Ovary (tissue), 9 donors: ENCODE measurements around the gene EFTUD2. TPM values are rescaled to one million over a fixed set of nuclear protein-coding genes. Genes with fewer than 3 reads are reported as not detected.

ENCODE experiments used
- DNase-seq, 5 donors: peaks; one replicate each; pipeline ENCODE4 v3.0.0-alpha.2; 2019 to 2020
- H3K27ac ChIP-seq, 2 donors: fragments of 200-600 bp; one replicate each; pipeline versions ENCODE4 v1.5.1 to v1.8.0; 2019 to 2022
- H3K27me3 ChIP-seq: fragments of 200-600 bp; one replicate; pipeline ENCODE4 v1.8.0; 2022
- H3K36me3 ChIP-seq: fragments of 200-600 bp; sonication (generic); one replicate; pipeline ENCODE4 v1.5.1; 2019
- H3K4me1 ChIP-seq: one replicate; pipeline ENCODE4 v1.8.1; 2013; ENCODE audit warnings: mild to moderate bottlenecking, moderate library complexity; ENCODE audit not compliant: insufficient read depth
- H3K4me3 ChIP-seq: fragments of 200-600 bp; sonication (generic); one replicate; pipeline ENCODE4 v1.5.1; 2017
- H3K9me3 ChIP-seq, 2 donors: fragments of 200-600 bp in 1 of 2; sonication (generic) in 1 of 2; one replicate each; pipeline versions ENCODE4 v1.5.1 to v1.8.1; 2013 to 2019; ENCODE audit warnings: mild to moderate bottlenecking in 1 of 2, moderate library complexity in 1 of 2
- CTCF ChIP-seq, 3 donors: fragments of 450-650 bp in 2 of 3; fragments of 200-600 bp in 1 of 3; IDR thresholded peaks; one replicate each; pipeline versions ENCODE4 v1.5.1 to v1.8.0; 2016 to 2022; ENCODE audit warnings: antibody characterized with exemption in 3 of 3, mild to moderate bottlenecking in 1 of 3
- EP300 ChIP-seq: sonication (generic); formaldehyde crosslinking; IDR thresholded peaks from one replicate; pipeline ENCODE4 v1.6.1; 2017; ENCODE audit warnings: antibody characterized with exemption
- POLR2A ChIP-seq: fragments of 450-650 bp; IDR thresholded peaks from one replicate; pipeline ENCODE4 v1.6.1; 2017; ENCODE audit warnings: antibody characterized with exemption, mild to moderate bottlenecking, moderate library complexity
- WGBS, 3 donors: extraction: QIAGEN DNeasy Blood & Tissue Kit in 1 of 3; methylation state at CpG; one replicate each; pipeline versions ENCODE4 v1.1.5 to v1.1.7; 2013 to 2017; 5-methylcytosine and 5-hydroxymethylcytosine counted together
- intact Hi-C, 4 donors: fragments of 100-400 bp; cut with DNase I; formaldehyde crosslinking; loops; one replicate each; pipeline versions ENCODE4 v1.11.0 to v1.15.1; 2022 to 2023
- polyA plus RNA-seq, 2 donors: library from polyadenylated mRNA; stranded (reverse); fragments of 200-250 nt in 1 of 2; fragments of 350-450 nt in 1 of 2; fragmentation: Illumina TruSeq in 1 of 2; extraction: RNeasy Lipid Tissue Mini Kit (QIAGEN cat#74804) in 1 of 2; gene quantifications; one replicate each; pipeline ENCODE4 v1.2.3, GENCODE V29; 2013 to 2014
- total RNA-seq, 7 donors: library from RNA; depleted of rRNA in 2 of 7; stranded (reverse); fragments of >200 nt in 2 of 7; fragmentation: NEBNext Ultra II Directional in 3 of 7; extraction: Animal tissue kit (Norgen Biotek cat#: 25700) in 3 of 7; gene quantifications; one replicate each; pipeline versions ENCODE4 v1.1.0 to v1.2.4, GENCODE V29; 2016 to 2023
- donor health status: DM: no; HTN: no; CAD: no; lungs with moderate emphysema.
- donor health status: DM: no; HTN: no; CAD: no.
- donor health status: Bipolar disorder and iron deficiency.
- donor health status: DM: yes; HTN: yes; CAD: no.
- donor health status: DM: no; HTN: no; CAD: no.
- donor health status: DM: yes; HTN: yes; CAD: no.

The EFTUD2 gene
- total and polyA plus RNA-seq, 9 donors, result 22.2 to 111 (median 62.5) TPM

GRCh38 chr17:44837196-44837595 lies 62.0 kb downstream of the EFTUD2 start:
- 57 to 81% (median 78%) methylated on average over 2 of the region's 2 CpGs for WGBS, 3 donors
- DNase-seq, result no peak
- intact Hi-C loops, result no loop called here

GRCh38 chr17:44832805-44833204 lies 66.4 kb downstream of the EFTUD2 start:
- no peaks in the 10 kb centered on the region for H3K27me3 ChIP-seq
- H3K4me3 ChIP-seq, result no peak overlapping the region
- H3K36me3 ChIP-seq, result no peaks in the 10 kb centered on the region
- intact Hi-C loops, result no loop called here
- TF ChIP-seq POLR2A (no peak), CTCF (IDR thresholded peaks at IDR 0.05) (no peak), EP300 (no peak)
- H3K9me3 ChIP-seq, result no peaks in the 10 kb centered on the region
- DNase-seq, result no peak
- H3K27ac ChIP-seq, result no peak overlapping the region
- H3K4me1 ChIP-seq, result no peaks in the 10 kb centered on the region
- 72 to 80% (median 72%) methylated on average over 5 of the region's 5 CpGs for WGBS, 3 donors

More at GRCh38 chr17:44837196-44837595, 62.0 kb downstream of the EFTUD2 start:
- H3K4me3 ChIP-seq, result no peak overlapping the region
- TF ChIP-seq CTCF (IDR thresholded peaks at IDR 0.05) (no peak), EP300 (no peak), POLR2A (no peak)
- no peaks in the 10 kb centered on the region for H3K4me1 ChIP-seq
- no peaks in the 10 kb centered on the region for H3K36me3 ChIP-seq
- no peaks in the 10 kb centered on the region for H3K9me3 ChIP-seq
- no peak overlapping the region for H3K27ac ChIP-seq
- H3K27me3 ChIP-seq, result no peaks in the 10 kb centered on the region

DNA sequence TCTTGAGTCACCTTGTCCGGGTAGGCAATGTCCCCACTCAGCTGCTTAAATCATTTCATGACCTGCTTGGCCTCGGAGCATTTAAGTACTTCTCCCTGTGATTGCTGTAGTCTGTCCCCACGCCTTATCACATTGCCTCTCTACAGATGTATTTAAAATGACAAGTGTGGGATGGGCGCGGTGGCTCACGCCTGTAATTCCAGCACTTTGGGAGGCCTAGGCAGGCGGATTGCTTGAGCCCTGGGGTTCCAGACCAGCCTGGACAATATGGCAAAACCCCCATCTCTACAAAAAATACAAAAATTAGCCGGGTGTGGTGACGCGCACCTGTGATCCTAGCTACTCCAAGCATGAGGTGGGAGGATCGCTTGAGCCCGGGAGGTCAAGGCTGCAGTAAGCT lies 67.9 kb downstream of the EFTUD2 start:
- Histone ChIP-seq H3K36me3 (no peaks in the 10 kb centered on the region), H3K27me3 (no peaks in the 10 kb centered on the region), H3K27ac (no peak overlapping the region), H3K9me3 (no peaks in the 10 kb centered on the region), H3K4me3 (no peak overlapping the region), H3K4me1 (no peaks in the 10 kb centered on the region)
- WGBS, 3 donors, result 82 to 88% (median 87%) methylated on average over 12 of the region's 12 CpGs
- intact Hi-C loops, result no loop called here
- TF ChIP-seq CTCF (IDR thresholded peaks at IDR 0.05) (no peak), POLR2A (no peak), EP300 (no peak)
- DNase-seq, result no peak

GRCh38 chr17:44830359-44831288 lies 68.6 kb downstream of the EFTUD2 start:
- Histone ChIP-seq H3K36me3 (no peaks in the 10 kb centered on the region), H3K9me3 (no peaks in the 10 kb centered on the region), H3K27me3 (no peaks in the 10 kb centered on the region), H3K27ac (no peak overlapping the region), H3K4me3 (peak overlapping the region; percentile 65), H3K4me1 (no peaks in the 10 kb centered on the region)
- WGBS, 3 donors, result 5 to 6% (median 5%) methylated on average over 48 to 58 of the region's 58 CpGs
- TF ChIP-seq CTCF (IDR thresholded peaks at IDR 0.05) (no peak), EP300 (no peak), POLR2A (no peak)
- peak in 1 of 5 donors; percentile 42 for DNase-seq
- intact Hi-C loops, result no loop called here
